ENCODE results near the gene MEDAG. TPM values are rescaled to one million over a fixed set of nuclear protein-coding genes. Genes with fewer than 3 reads are reported as not detected.

MEDAG gene
- total RNA-seq, 1 donor from 2014 or later: not detected

GRCh38 chr13:30928978-30929377 is 22.9 kb downstream of the MEDAG start:
- intact Hi-C loops (cut with micrococcal nuclease): no loop called here
- no peaks in the 10 kb centered on the region for H3K36me3 Mint-ChIP-seq (ENCODE audit: low read depth)
- peaks cover 3% of the 10 kb centered on the region for H3K4me1 Mint-ChIP-seq
- H3K4me3 Mint-ChIP-seq: no peak overlapping the region
- DNase-seq: no peak
- no peaks in the 10 kb centered on the region for H3K9me3 Mint-ChIP-seq
- H3K27ac Mint-ChIP-seq: no peak overlapping the region
- H3K27me3 Mint-ChIP-seq: peaks cover 50% of the 10 kb centered on the region

GRCh38 chr13:30932481-30933353 is 26.6 kb downstream of the MEDAG start, which contains the start of gene TEX26:
Gene TEX26, plus strand, starts transcription at chr13:30932656. Its CDS starts 60 bp downstream, at chr13:30932716.
- Mint-ChIP-seq H3K27me3 (peaks cover 39% of the 10 kb centered on the region), H3K4me1 (no peaks in the 10 kb centered on the region), H3K27ac (no peak within 1 kb of the TSS), H3K9me3 (no peaks in the 10 kb centered on the region), H3K4me3 (no peak within 1 kb of the TSS), H3K36me3 (ENCODE audit: low read depth) (no peaks in the 10 kb centered on the region)
- intact Hi-C loops (cut with micrococcal nuclease): no loop called here
- DNase-seq: no peak

- no peaks in the 10 kb centered on the region for H3K36me3 Mint-ChIP-seq (ENCODE audit: low read depth)
- DNase-seq: no peak
- H3K4me1 Mint-ChIP-seq: no peaks in the 10 kb centered on the region
- intact Hi-C loops (cut with micrococcal nuclease): no loop called here
- H3K9me3 Mint-ChIP-seq: no peaks in the 10 kb centered on the region
- no peak overlapping the region for H3K4me3 Mint-ChIP-seq
- no peak overlapping the region for H3K27ac Mint-ChIP-seq
- H3K27me3 Mint-ChIP-seq: peaks cover 43% of the 10 kb centered on the region
These were observed 27.2 kb downstream of the MEDAG start for GRCh38 chr13:30933354-30933670.

GRCh38 chr13:30934381-30934780 is 28.3 kb downstream of the MEDAG start:
- no peaks in the 10 kb centered on the region for H3K4me1 Mint-ChIP-seq
- H3K27ac Mint-ChIP-seq: no peak overlapping the region
- H3K4me3 Mint-ChIP-seq: no peak overlapping the region
- no peak for DNase-seq
- H3K9me3 Mint-ChIP-seq: no peaks in the 10 kb centered on the region
- intact Hi-C loops (cut with micrococcal nuclease): no loop called here
- peaks cover 38% of the 10 kb centered on the region for H3K27me3 Mint-ChIP-seq
- no peaks in the 10 kb centered on the region for H3K36me3 Mint-ChIP-seq (ENCODE audit: low read depth)

GRCh38 chr13:30934803-30935202 is 28.7 kb downstream of the MEDAG start:
- peaks cover 36% of the 10 kb centered on the region for H3K27me3 Mint-ChIP-seq

GRCh38 chr13:30936971-30937370 is 30.9 kb downstream of the MEDAG start:
- Mint-ChIP-seq H3K27me3 (peaks cover 19% of the 10 kb centered on the region), H3K27ac (no peak overlapping the region), H3K4me1 (no peaks in the 10 kb centered on the region), H3K36me3 (ENCODE audit: low read depth) (no peaks in the 10 kb centered on the region), H3K4me3 (no peak overlapping the region), H3K9me3 (no peaks in the 10 kb centered on the region)
- no peak for DNase-seq
- intact Hi-C loops (cut with micrococcal nuclease): no loop called here

More at GRCh38 chr13:30934803-30935202, 28.7 kb downstream of the MEDAG start:
- DNase-seq: no peak
- Mint-ChIP-seq H3K27ac (no peak overlapping the region), H3K4me3 (no peak overlapping the region), H3K9me3 (no peaks in the 10 kb centered on the region), H3K36me3 (ENCODE audit: low read depth) (no peaks in the 10 kb centered on the region), H3K4me1 (no peaks in the 10 kb centered on the region)
- intact Hi-C loops (cut with micrococcal nuclease): no loop called here

GRCh38 chr13:30943881-30944280 is 37.8 kb downstream of the MEDAG start:
- Mint-ChIP-seq H3K9me3 (no peaks in the 10 kb centered on the region), H3K27ac (no peak overlapping the region), H3K4me3 (no peak overlapping the region), H3K27me3 (peaks cover 34% of the 10 kb centered on the region), H3K4me1 (no peaks in the 10 kb centered on the region), H3K36me3 (ENCODE audit: low read depth) (no peaks in the 10 kb centered on the region)
- no peak for DNase-seq
- intact Hi-C loops (cut with micrococcal nuclease): no loop called here

- peaks cover 31% of the 10 kb centered on the region for H3K27me3 Mint-ChIP-seq
- intact Hi-C loops (cut with micrococcal nuclease): no loop called here
- H3K9me3 Mint-ChIP-seq: peaks cover 5% of the 10 kb centered on the region
- no peak overlapping the region for H3K4me3 Mint-ChIP-seq
- no peak overlapping the region for H3K27ac Mint-ChIP-seq
- DNase-seq: no peak
- no peaks in the 10 kb centered on the region for H3K36me3 Mint-ChIP-seq (ENCODE audit: low read depth)
- no peaks in the 10 kb centered on the region for H3K4me1 Mint-ChIP-seq
These were observed 51.3 kb downstream of the MEDAG start for GRCh38 chr13:30957258-30957943.

GRCh38 chr13:30959678-30960077 is 53.6 kb downstream of the MEDAG start:
- H3K27me3 Mint-ChIP-seq: peaks cover 27% of the 10 kb centered on the region
- intact Hi-C loops (cut with micrococcal nuclease): no loop called here

GRCh38 chr13:30963791-30964190 is 57.7 kb downstream of the MEDAG start:
- DNase-seq: no peak
- no peak overlapping the region for H3K4me3 Mint-ChIP-seq
- intact Hi-C loops (cut with micrococcal nuclease): no loop called here
- H3K9me3 Mint-ChIP-seq: no peaks in the 10 kb centered on the region
- H3K36me3 Mint-ChIP-seq (ENCODE audit: low read depth): no peaks in the 10 kb centered on the region
- H3K27ac Mint-ChIP-seq: no peak overlapping the region
- H3K4me1 Mint-ChIP-seq: no peaks in the 10 kb centered on the region
- H3K27me3 Mint-ChIP-seq: peaks cover 31% of the 10 kb centered on the region

More at GRCh38 chr13:30959678-30960077, 53.6 kb downstream of the MEDAG start:
- Mint-ChIP-seq H3K9me3 (peaks cover 5% of the 10 kb centered on the region), H3K4me1 (no peaks in the 10 kb centered on the region), H3K27ac (no peak overlapping the region), H3K4me3 (no peak overlapping the region), H3K36me3 (ENCODE audit: low read depth) (no peaks in the 10 kb centered on the region)
- no peak for DNase-seq

- H3K4me1 Mint-ChIP-seq: no peaks in the 10 kb centered on the region
- no peak for DNase-seq
- H3K9me3 Mint-ChIP-seq: no peaks in the 10 kb centered on the region
- intact Hi-C loops (cut with micrococcal nuclease): no loop called here
- no peaks in the 10 kb centered on the region for H3K36me3 Mint-ChIP-seq (ENCODE audit: low read depth)
- no peak overlapping the region for H3K4me3 Mint-ChIP-seq
- H3K27ac Mint-ChIP-seq: no peak overlapping the region
- H3K27me3 Mint-ChIP-seq: peaks cover 38% of the 10 kb centered on the region
These were observed 59.3 kb downstream of the MEDAG start for GRCh38 chr13:30965380-30965779.

GRCh38 chr13:30966101-30966500 is 60.0 kb downstream of the MEDAG start:
- no peak overlapping the region for H3K27ac Mint-ChIP-seq

GRCh38 chr13:30968846-30969245 is 62.8 kb downstream of the MEDAG start:
- no peaks in the 10 kb centered on the region for H3K36me3 Mint-ChIP-seq (ENCODE audit: low read depth)
- no peak overlapping the region for H3K4me3 Mint-ChIP-seq
- peaks cover 47% of the 10 kb centered on the region for H3K27me3 Mint-ChIP-seq
- no peaks in the 10 kb centered on the region for H3K9me3 Mint-ChIP-seq
- no peak for DNase-seq
- intact Hi-C loops (cut with micrococcal nuclease): no loop called here
- H3K4me1 Mint-ChIP-seq: no peaks in the 10 kb centered on the region
- H3K27ac Mint-ChIP-seq: no peak overlapping the region

More at GRCh38 chr13:30966101-30966500, 60.0 kb downstream of the MEDAG start:
- Mint-ChIP-seq H3K9me3 (no peaks in the 10 kb centered on the region), H3K27me3 (peaks cover 42% of the 10 kb centered on the region), H3K4me1 (no peaks in the 10 kb centered on the region), H3K36me3 (ENCODE audit: low read depth) (no peaks in the 10 kb centered on the region), H3K4me3 (no peak overlapping the region)
- intact Hi-C loops (cut with micrococcal nuclease): no loop called here
- no peak for DNase-seq

GRCh38 chr13:30971575-30971974 is 65.5 kb downstream of the MEDAG start:
- Mint-ChIP-seq H3K27me3 (peaks cover 50% of the 10 kb centered on the region), H3K4me3 (no peak overlapping the region), H3K36me3 (ENCODE audit: low read depth) (no peaks in the 10 kb centered on the region), H3K9me3 (no peaks in the 10 kb centered on the region), H3K27ac (no peak overlapping the region), H3K4me1 (no peaks in the 10 kb centered on the region)
- intact Hi-C loops (cut with micrococcal nuclease): no loop called here
- DNase-seq: no peak
